NCI-H2171 treated with DMSO at 0.1 percent for 48 hours (cell line): ENCODE data around the gene EPB41L4B.

Source experiments
- DNase-seq: peaks from one replicate; lab custom pipeline; 2025; lab: John Stamatoyannopoulos, UW

Gene EPB41L4B

GRCh38 chr9:109320331-109320741 lies 523 bp downstream of the EPB41L4B start:
- DNase-seq = no peak

- peak; percentile 56 for DNase-seq
Measured at GRCh38 chr9:109319626-109320241, 1.1 kb downstream of the EPB41L4B start.

- peak; percentile 56 for DNase-seq
Measured at GRCh38 chr9:109319017-109319625, 1.7 kb downstream of the EPB41L4B start.

GRCh38 chr9:109317979-109318741 lies 2.7 kb downstream of the EPB41L4B start:
- DNase-seq = peak; percentile 85

- no peak for DNase-seq
Measured at GRCh38 chr9:109317311-109317978, 3.4 kb downstream of the EPB41L4B start.

GRCh38 chr9:109316207-109316640 lies 4.6 kb downstream of the EPB41L4B start:
- no peak for DNase-seq

GRCh38 chr9:109315480-109316206 lies 5.2 kb downstream of the EPB41L4B start:
- no peak for DNase-seq

- no peak for DNase-seq
Measured at GRCh38 chr9:109314011-109314531, 6.8 kb downstream of the EPB41L4B start.

GRCh38 chr9:109313351-109313750 lies 7.5 kb downstream of the EPB41L4B start:
- no peak for DNase-seq

GRCh38 chr9:109312783-109313182 lies 8.1 kb downstream of the EPB41L4B start:
- DNase-seq = no peak

- peak; percentile 98 for DNase-seq
Measured at GRCh38 chr9:109311731-109312130, 9.1 kb downstream of the EPB41L4B start.

- peak; percentile 98 for DNase-seq
Measured at GRCh38 chr9:109311286-109311685, 9.6 kb downstream of the EPB41L4B start.

- no peak for DNase-seq
Measured at GRCh38 chr9:109310486-109310901, 10.4 kb downstream of the EPB41L4B start.

GRCh38 chr9:109309282-109309681 lies 11.6 kb downstream of the EPB41L4B start:
- no peak for DNase-seq

- no peak for DNase-seq
Measured at GRCh38 chr9:109307380-109308240, 13.2 kb downstream of the EPB41L4B start.

GRCh38 chr9:109305801-109306200 lies 15.1 kb downstream of the EPB41L4B start:
- no peak for DNase-seq

GRCh38 chr9:109304347-109304746 lies 16.5 kb downstream of the EPB41L4B start:
- peak; percentile 19 for DNase-seq

- no peak for DNase-seq
Measured at GRCh38 chr9:109303900-109304299, 17.0 kb downstream of the EPB41L4B start.

GRCh38 chr9:109302606-109303005 lies 18.3 kb downstream of the EPB41L4B start:
- DNase-seq = no peak

GRCh38 chr9:109301012-109301411 lies 19.8 kb downstream of the EPB41L4B start:
- DNase-seq = no peak

- no peak for DNase-seq
Measured at GRCh38 chr9:109299891-109300290, 21.0 kb downstream of the EPB41L4B start.
